Epithelial cell of proximal tubule (primary cell): ENCODE data around the gene XPNPEP3. TPM values are rescaled to one million over a fixed set of nuclear protein-coding genes. Genes with fewer than 3 reads are reported as not detected.

Experiments used
- DNase-seq: peaks from one replicate; pipeline ENCODE4 v3.0.0-alpha.2; 2011; ENCODE audit warnings: low read depth
- H3K4me3 ChIP-seq: 2 replicates; pipeline ENCODE4 v1.5.1; 2011; ENCODE audit warnings: low read depth, mild to moderate bottlenecking, low read length
- CTCF ChIP-seq: conservative IDR thresholded peaks from 2 replicates; pipeline ENCODE4 v1.5.1; 2012; ENCODE audit warnings: low read depth, mild to moderate bottlenecking, low read length
- total RNA-seq: library from RNA; depleted of rRNA; stranded (reverse); fragments of >200 nt; gene quantifications from 2 replicates; pipeline ENCODE4 v1.2.3, GENCODE V29; 2015

Gene XPNPEP3
- total RNA-seq, 1 donor from 2014 or later: 9.1 TPM

DNA sequence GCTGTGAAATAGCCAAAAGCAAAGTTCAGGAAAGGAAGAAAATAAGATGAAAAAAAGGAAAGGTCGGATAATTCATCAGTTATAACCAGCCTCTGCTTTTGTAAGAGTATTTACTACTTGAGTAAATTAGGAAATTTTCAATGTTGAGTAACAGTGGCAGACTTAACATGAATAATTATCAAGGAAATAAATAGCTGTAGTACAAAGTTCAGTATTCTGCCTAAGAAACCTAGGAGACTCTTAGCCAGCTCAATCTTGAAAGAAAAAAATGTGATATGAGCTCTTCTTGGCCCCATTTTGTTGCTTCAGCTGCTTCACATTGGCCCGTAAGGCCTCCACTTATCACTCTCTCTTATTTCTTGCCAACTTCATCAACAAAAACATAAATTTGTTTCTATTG, 22.0 kb downstream of the XPNPEP3 start:
- no peak overlapping the region for H3K4me3 ChIP-seq
- TF ChIP-seq CTCF: no peak
- no peak for DNase-seq

GRCh38 chr22:40889116-40889515, 32.2 kb downstream of the XPNPEP3 start:
- TF ChIP-seq CTCF: no peak
- DNase-seq: no peak
- no peak overlapping the region for H3K4me3 ChIP-seq

DNA sequence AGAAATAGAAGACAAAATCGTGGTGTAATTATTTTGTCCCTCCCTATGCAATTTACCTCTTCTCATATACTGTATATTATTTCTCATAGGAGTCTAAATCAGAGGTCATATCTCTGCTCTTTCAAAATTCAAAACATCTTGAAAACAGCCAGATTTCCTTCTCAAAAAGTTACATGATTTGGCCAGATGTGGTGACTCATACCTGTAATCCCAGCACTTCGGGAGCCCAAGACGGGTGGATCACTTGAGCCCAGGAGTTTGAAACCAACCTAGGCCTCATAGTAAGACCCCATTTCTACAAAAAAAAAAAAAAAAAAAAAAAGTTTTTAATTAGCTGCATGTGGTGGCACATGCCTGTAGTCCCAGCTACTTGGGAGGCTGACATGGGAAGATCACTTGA, 33.9 kb downstream of the XPNPEP3 start:
- DNase-seq: no peak
- TF ChIP-seq CTCF: no peak

GRCh38 chr22:40894417-40894816, 37.5 kb downstream of the XPNPEP3 start:
- DNase-seq: no peak
- no peak for TF ChIP-seq CTCF
- no peak overlapping the region for H3K4me3 ChIP-seq

More for the DNA sequence above, 33.9 kb downstream of the XPNPEP3 start:
- no peak overlapping the region for H3K4me3 ChIP-seq

- H3K4me3 ChIP-seq: no peak overlapping the region
- peak; percentile 23 for DNase-seq
- peak; percentile 74 for TF ChIP-seq CTCF
These were observed 42.0 kb downstream of the XPNPEP3 start for GRCh38 chr22:40898850-40899357.

- no peak for DNase-seq
- no peak for TF ChIP-seq CTCF
- H3K4me3 ChIP-seq: no peak overlapping the region
These were observed 47.2 kb downstream of the XPNPEP3 start for GRCh38 chr22:40904101-40904500.

DNA sequence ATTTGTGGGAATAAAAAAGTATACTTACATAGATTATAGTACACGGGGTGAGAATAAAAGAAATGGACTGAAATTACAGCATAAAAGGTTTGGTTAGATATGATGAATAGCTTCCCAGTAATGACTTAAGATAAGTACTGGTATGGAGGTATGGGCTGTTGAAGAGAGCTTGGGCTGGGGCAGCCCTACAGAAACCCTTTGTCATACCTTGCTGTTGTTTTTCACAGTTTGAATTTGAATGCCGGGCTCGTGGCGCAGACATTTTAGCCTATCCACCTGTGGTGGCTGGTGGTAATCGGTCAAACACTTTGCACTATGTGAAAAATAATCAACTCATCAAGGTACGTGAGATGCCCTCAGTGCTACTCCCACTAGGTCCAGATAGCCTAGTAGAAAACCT, 51.9 kb downstream of the XPNPEP3 start:
- TF ChIP-seq CTCF: no peak
- no peak overlapping the region for H3K4me3 ChIP-seq
- no peak for DNase-seq
